HCT116 (cell line): ENCODE measurements around the gene MATN3. TPM values are rescaled to one million over a fixed set of nuclear protein-coding genes. Genes with fewer than 3 reads are reported as not detected.

Experiments used
- ATAC-seq: fragments of 200-7000 bp; cut with Tn5 transposase; 2 replicates; pipeline ENCODE4 v1.9.1; 2020; ENCODE audit warnings: mild to moderate bottlenecking, moderate library complexity
- BruUV-seq: library from RNA; stranded (reverse); fragments of 400-500 nt; replicated peaks from 2 replicates; lab custom pipeline; 2021; lab: Mats Ljungman, UMichigan
- CTCF ChIA-PET: fragments of 300-600 bp; sonication (Branson Sonifier 250); formaldehyde crosslinking; loops from one replicate; lab custom pipeline; 2021; ENCODE audit warnings: antibody characterized with exemption; lab: Charles Lee
- POLR2A ChIA-PET: fragments of 300-600, 350-600 bp; sonication (Branson Sonifier 250); formaldehyde crosslinking; loops from one replicate; lab custom pipeline; 2021; ENCODE audit warnings: antibody characterized with exemption; lab: Charles Lee
- RAD21 ChIA-PET, 2 experiments: fragments of 300-600 bp; sonication (Branson Sonifier 250); formaldehyde crosslinking; loops; one replicate each; lab custom pipeline; 2023; ENCODE audit warnings: low total read pairs in 2 of 2; ENCODE audit not compliant: uncharacterized antibody in 2 of 2, unreplicated experiment in 2 of 2, low non-redundant PET in 1 of 2; lab: Charles Lee
- DNase-seq: peaks from one replicate; pipeline ENCODE4 v3.0.0-alpha.2; 2010; ENCODE audit warnings: low read depth, low spot score
- H2AFZ ChIP-seq: fragments of 200-600 bp; shearing (Covaris generic), sonication (generic); 2 replicates; pipeline ENCODE4 v1.6.1; 2017; ENCODE audit warnings: low read depth, mixed run types, mixed read lengths, antibody characterized with exemption, low read length; ENCODE audit not compliant: poor library complexity, severe bottlenecking
- H3K27ac ChIP-seq: 2 replicates; pipeline ENCODE4 v1.5.1; 2012; ENCODE audit warnings: low read depth, low read length
- H3K27me3 ChIP-seq: fragments of 200-600 bp; sonication (generic); 2 replicates; pipeline ENCODE4 v1.6.1; 2016; ENCODE audit warnings: mixed run types, low read length, mixed read lengths; ENCODE audit not compliant: insufficient read depth
- H3K36me3 ChIP-seq, 2 experiments: fragments of 200-500 bp in 1 of 2; fragments of 200-600 bp in 1 of 2; sonication (Bioruptor generic) in 1 of 2; sonication (generic) in 1 of 2; 2 replicates each; pipeline versions ENCODE4 v1.5.1 to v1.6.1; 2014 to 2016; ENCODE audit warnings: low read length in 2 of 2, inconsistent platforms in 1 of 2, mixed read lengths in 1 of 2, mixed run types in 1 of 2; ENCODE audit not compliant: insufficient read depth in 2 of 2, control insufficient read depth in 1 of 2
- H3K4me1 ChIP-seq, 2 experiments: fragments of 200-600 bp in 1 of 2; sonication (generic) in 1 of 2; 2 replicates each; pipeline versions ENCODE4 v1.5.1 to v1.6.1; 2012 to 2017; ENCODE audit warnings: low read length in 2 of 2, inconsistent platforms in 1 of 2, mild to moderate bottlenecking in 1 of 2, mixed read lengths in 1 of 2, mixed run types in 1 of 2, moderate library complexity in 1 of 2; ENCODE audit not compliant: insufficient read depth in 2 of 2, control insufficient read depth in 1 of 2
- H3K4me2 ChIP-seq: fragments of 200-600 bp; sonication (generic); 2 replicates; pipeline ENCODE4 v1.6.1; 2017; ENCODE audit warnings: mixed run types, low read length, mixed read lengths
- H3K4me3 ChIP-seq, 2 experiments: fragments of 200-600 bp in 1 of 2; sonication (generic) in 1 of 2; replicated peaks in 1 of 2; 2 replicates each; pipeline ENCODE4 v1.5.1; 2011 to 2016; ENCODE audit warnings: low read length in 2 of 2, control low read depth in 1 of 2, low read depth in 1 of 2, mild to moderate bottlenecking in 1 of 2, mixed read lengths in 1 of 2, mixed run types in 1 of 2
- H3K79me2 ChIP-seq: fragments of 200-600 bp; sonication (generic); 2 replicates; pipeline ENCODE4 v1.6.1; 2017; ENCODE audit warnings: mild to moderate bottlenecking, mixed run types, low read length, moderate library complexity, mixed read lengths; ENCODE audit not compliant: insufficient read depth
- H3K9ac ChIP-seq: fragments of 200-600 bp; sonication (generic); 2 replicates; pipeline ENCODE4 v1.6.1; 2016; ENCODE audit warnings: low read length, mixed read lengths
- H3K9me2 ChIP-seq: fragments of 200-600 bp; sonication (generic), shearing (Covaris generic); 2 replicates; pipeline ENCODE4 v1.6.1; 2017; ENCODE audit warnings: mixed run types, mild to moderate bottlenecking, moderate library complexity; ENCODE audit not compliant: insufficient read depth
- H3K9me3 ChIP-seq, 2 experiments: fragments of 200-500 bp in 1 of 2; fragments of 200-600 bp in 1 of 2; sonication (Bioruptor generic) in 1 of 2; sonication (generic) in 1 of 2; 2 replicates each; pipeline ENCODE4 v1.6.1; 2014 to 2017; ENCODE audit warnings: low read length in 2 of 2, mixed read lengths in 2 of 2, inconsistent platforms in 1 of 2, low read depth in 1 of 2, mild to moderate bottlenecking in 1 of 2, mixed run types in 1 of 2, moderate library complexity in 1 of 2; ENCODE audit not compliant: control insufficient read depth in 1 of 2, insufficient read depth in 1 of 2
- H4K20me1 ChIP-seq: fragments of 200-600 bp; sonication (generic), shearing (Covaris generic); 2 replicates; pipeline ENCODE4 v1.6.1; 2017; ENCODE audit warnings: mixed run types, mild to moderate bottlenecking, moderate library complexity; ENCODE audit not compliant: insufficient read depth
- ELF1 ChIP-seq: IDR thresholded peaks from 2 replicates; pipeline ENCODE4 v1.6.1; 2012; ENCODE audit warnings: low read depth, borderline replicate concordance
- EZH2 ChIP-seq: fragments of 200-600 bp; sonication (generic); IDR thresholded peaks from 2 replicates; pipeline ENCODE4 v1.6.1; 2017; ENCODE audit warnings: antibody characterized with exemption, mixed run types
- POLR2A ChIP-seq: IDR thresholded peaks from 2 replicates; pipeline ENCODE4 v1.7.0; 2011; ENCODE audit warnings: borderline replicate concordance; ENCODE audit not compliant: insufficient read depth, insufficient read length; ENCODE audit errors: extremely low read depth
- SIN3A ChIP-seq: IDR thresholded peaks from 2 replicates; pipeline ENCODE4 v1.6.1; 2012; ENCODE audit warnings: low read depth
- YY1 ChIP-seq: IDR thresholded peaks from 2 replicates; pipeline ENCODE4 v1.6.1; 2011; ENCODE audit warnings: low read length, low read depth, moderate library complexity, mild to moderate bottlenecking; ENCODE audit not compliant: insufficient replicate concordance; ENCODE audit errors: extremely low read depth
- ZFX ChIP-seq: fragments of 450-650 bp; IDR thresholded peaks from 2 replicates; pipeline ENCODE4 v1.6.1; 2017
- ZNF274 ChIP-seq: fragments of 200-500 bp; sonication (Bioruptor generic); IDR thresholded peaks from 2 replicates; pipeline ENCODE4 v1.6.1; 2014; ENCODE audit warnings: mild to moderate bottlenecking, low read depth, low read length, inconsistent platforms
- intact Hi-C: fragments of 100-400 bp; cut with micrococcal nuclease; formaldehyde crosslinking; loops from 2 replicates; pipeline ENCODE4 v1.10.0; 2022
- total RNA-seq: library from RNA; stranded (reverse); gene quantifications from one replicate; pipeline ENCODE4 v1.2.1, GENCODE V29; 2021; ENCODE audit not compliant: unreplicated experiment
- TF ChIP-seq, protein P1 (sequence below): IDR thresholded peaks from 2 replicates; pipeline ENCODE4 v1.6.1; 2011; ENCODE audit warnings: mild to moderate bottlenecking, low read length, moderate library complexity; ENCODE audit not compliant: insufficient replicate concordance; ENCODE audit errors: extremely low read depth
- TF ChIP-seq, protein P2 (sequence below): IDR thresholded peaks from 2 replicates; pipeline ENCODE4 v1.6.1; 2012; ENCODE audit warnings: low read depth
- TF ChIP-seq, protein P3 (sequence below), 3 experiments: fragments of 200-600 bp in 1 of 3; sonication (generic) in 1 of 3; IDR thresholded peaks in 2 of 3; conservative IDR thresholded peaks in 1 of 3; 2 replicates each; pipeline ENCODE4 v1.5.1; 2012 to 2017; ENCODE audit warnings: low read depth in 2 of 3, low read length in 2 of 3, antibody characterized with exemption in 1 of 3, borderline replicate concordance in 1 of 3, control low read depth in 1 of 3, mild to moderate bottlenecking in 1 of 3, mixed read lengths in 1 of 3, mixed run types in 1 of 3, moderate library complexity in 1 of 3; ENCODE audit not compliant: insufficient read depth in 1 of 3

Gene MATN3
- total RNA-seq, 1 experiment from 2014 or later = not detected

DNA sequence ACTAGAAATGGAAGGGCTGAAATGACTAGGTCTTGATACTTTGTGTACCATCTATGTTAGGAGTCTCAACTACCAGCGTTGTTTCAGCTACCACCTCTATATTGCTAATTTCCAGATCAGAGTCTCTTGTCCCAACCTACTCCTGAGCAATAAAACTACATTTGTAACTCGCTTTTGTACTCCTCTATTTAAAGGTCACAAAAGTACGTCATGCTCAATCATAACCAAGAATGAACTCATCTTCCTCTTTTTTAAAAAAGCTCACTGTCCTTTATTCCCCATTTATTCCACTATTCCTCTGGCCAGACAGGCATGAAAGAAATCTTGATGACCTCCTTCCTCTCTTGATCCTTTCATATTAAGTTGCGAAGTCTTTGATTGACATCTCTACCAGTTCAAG lies 11.2 kb upstream of the MATN3 start:
- Histone ChIP-seq H4K20me1 (no peaks in the 10 kb centered on the region), H3K4me1 (no peaks in the 10 kb centered on the region), H3K4me2 (no peak overlapping the region), H3K79me2 (no peaks in the 10 kb centered on the region), H3K36me3 (no peaks in the 10 kb centered on the region), H3K9me2 (no peaks in the 10 kb centered on the region), H2AFZ (no peak overlapping the region), H3K27me3 (no peaks in the 10 kb centered on the region), H3K9me3 (no peaks in the 10 kb centered on the region), H3K27ac (no peak overlapping the region), H3K4me3 (no peak overlapping the region), H3K9ac (no peak overlapping the region)
- DNase-seq = no peak
- RAD21 ChIA-PET = no interaction called here
- POLR2A ChIA-PET = no interaction called here
- intact Hi-C loops = no loop called here
- CTCF ChIA-PET = interaction anchor here (2.1 kb wide), 1 partner anchor 8 kb away, joined by 15 read pairs; no protein-coding TSS in a partner anchor
- no TSS peak for BruUV-seq
- TF ChIP-seq, protein P1, sequence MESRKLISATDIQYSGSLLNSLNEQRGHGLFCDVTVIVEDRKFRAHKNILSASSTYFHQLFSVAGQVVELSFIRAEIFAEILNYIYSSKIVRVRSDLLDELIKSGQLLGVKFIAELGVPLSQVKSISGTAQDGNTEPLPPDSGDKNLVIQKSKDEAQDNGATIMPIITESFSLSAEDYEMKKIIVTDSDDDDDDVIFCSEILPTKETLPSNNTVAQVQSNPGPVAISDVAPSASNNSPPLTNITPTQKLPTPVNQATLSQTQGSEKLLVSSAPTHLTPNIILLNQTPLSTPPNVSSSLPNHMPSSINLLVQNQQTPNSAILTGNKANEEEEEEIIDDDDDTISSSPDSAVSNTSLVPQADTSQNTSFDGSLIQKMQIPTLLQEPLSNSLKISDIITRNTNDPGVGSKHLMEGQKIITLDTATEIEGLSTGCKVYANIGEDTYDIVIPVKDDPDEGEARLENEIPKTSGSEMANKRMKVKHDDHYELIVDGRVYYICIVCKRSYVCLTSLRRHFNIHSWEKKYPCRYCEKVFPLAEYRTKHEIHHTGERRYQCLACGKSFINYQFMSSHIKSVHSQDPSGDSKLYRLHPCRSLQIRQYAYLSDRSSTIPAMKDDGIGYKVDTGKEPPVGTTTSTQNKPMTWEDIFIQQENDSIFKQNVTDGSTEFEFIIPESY = no peak
- no peak for TF ChIP-seq EZH2
- TF ChIP-seq POLR2A = no peak
- TF ChIP-seq YY1 = no peak
- TF ChIP-seq, protein P2, sequence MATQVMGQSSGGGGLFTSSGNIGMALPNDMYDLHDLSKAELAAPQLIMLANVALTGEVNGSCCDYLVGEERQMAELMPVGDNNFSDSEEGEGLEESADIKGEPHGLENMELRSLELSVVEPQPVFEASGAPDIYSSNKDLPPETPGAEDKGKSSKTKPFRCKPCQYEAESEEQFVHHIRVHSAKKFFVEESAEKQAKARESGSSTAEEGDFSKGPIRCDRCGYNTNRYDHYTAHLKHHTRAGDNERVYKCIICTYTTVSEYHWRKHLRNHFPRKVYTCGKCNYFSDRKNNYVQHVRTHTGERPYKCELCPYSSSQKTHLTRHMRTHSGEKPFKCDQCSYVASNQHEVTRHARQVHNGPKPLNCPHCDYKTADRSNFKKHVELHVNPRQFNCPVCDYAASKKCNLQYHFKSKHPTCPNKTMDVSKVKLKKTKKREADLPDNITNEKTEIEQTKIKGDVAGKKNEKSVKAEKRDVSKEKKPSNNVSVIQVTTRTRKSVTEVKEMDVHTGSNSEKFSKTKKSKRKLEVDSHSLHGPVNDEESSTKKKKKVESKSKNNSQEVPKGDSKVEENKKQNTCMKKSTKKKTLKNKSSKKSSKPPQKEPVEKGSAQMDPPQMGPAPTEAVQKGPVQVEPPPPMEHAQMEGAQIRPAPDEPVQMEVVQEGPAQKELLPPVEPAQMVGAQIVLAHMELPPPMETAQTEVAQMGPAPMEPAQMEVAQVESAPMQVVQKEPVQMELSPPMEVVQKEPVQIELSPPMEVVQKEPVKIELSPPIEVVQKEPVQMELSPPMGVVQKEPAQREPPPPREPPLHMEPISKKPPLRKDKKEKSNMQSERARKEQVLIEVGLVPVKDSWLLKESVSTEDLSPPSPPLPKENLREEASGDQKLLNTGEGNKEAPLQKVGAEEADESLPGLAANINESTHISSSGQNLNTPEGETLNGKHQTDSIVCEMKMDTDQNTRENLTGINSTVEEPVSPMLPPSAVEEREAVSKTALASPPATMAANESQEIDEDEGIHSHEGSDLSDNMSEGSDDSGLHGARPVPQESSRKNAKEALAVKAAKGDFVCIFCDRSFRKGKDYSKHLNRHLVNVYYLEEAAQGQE = no peak
- TF ChIP-seq, protein P3, sequence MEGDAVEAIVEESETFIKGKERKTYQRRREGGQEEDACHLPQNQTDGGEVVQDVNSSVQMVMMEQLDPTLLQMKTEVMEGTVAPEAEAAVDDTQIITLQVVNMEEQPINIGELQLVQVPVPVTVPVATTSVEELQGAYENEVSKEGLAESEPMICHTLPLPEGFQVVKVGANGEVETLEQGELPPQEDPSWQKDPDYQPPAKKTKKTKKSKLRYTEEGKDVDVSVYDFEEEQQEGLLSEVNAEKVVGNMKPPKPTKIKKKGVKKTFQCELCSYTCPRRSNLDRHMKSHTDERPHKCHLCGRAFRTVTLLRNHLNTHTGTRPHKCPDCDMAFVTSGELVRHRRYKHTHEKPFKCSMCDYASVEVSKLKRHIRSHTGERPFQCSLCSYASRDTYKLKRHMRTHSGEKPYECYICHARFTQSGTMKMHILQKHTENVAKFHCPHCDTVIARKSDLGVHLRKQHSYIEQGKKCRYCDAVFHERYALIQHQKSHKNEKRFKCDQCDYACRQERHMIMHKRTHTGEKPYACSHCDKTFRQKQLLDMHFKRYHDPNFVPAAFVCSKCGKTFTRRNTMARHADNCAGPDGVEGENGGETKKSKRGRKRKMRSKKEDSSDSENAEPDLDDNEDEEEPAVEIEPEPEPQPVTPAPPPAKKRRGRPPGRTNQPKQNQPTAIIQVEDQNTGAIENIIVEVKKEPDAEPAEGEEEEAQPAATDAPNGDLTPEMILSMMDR (IDR thresholded peaks at IDR 0.05 in 2 of 3, conservative IDR thresholded peaks at IDR 0.05 in 1 of 3; ENCODE audit: borderline replicate concordance in 1 of 3, insufficient read depth in 1 of 3, low read depth in 2 of 3, low read length in 2 of 3) = no peak
- no peak for TF ChIP-seq SIN3A
- no peak for TF ChIP-seq ELF1
- TF ChIP-seq ZNF274 = no peak
- no peak for TF ChIP-seq ZFX
- no peak for ATAC-seq
